HG03039 (cell line): Measurements from ENCODE around the gene TLR3.
"Not testable (repeated sequence)": the region's sequence is repeated elsewhere in the genome, so short reads cannot be mapped to it uniquely, and the experiment has no call there.

Source experiments
- ATAC-seq: cut with Tn5 transposase; IDR thresholded peaks from one replicate; pipeline ENCODE4 v1.9.1; 2021; ENCODE audit warnings: mild to moderate bottlenecking, moderate library complexity; ENCODE audit not compliant: unreplicated experiment

The TLR3 gene

DNA sequence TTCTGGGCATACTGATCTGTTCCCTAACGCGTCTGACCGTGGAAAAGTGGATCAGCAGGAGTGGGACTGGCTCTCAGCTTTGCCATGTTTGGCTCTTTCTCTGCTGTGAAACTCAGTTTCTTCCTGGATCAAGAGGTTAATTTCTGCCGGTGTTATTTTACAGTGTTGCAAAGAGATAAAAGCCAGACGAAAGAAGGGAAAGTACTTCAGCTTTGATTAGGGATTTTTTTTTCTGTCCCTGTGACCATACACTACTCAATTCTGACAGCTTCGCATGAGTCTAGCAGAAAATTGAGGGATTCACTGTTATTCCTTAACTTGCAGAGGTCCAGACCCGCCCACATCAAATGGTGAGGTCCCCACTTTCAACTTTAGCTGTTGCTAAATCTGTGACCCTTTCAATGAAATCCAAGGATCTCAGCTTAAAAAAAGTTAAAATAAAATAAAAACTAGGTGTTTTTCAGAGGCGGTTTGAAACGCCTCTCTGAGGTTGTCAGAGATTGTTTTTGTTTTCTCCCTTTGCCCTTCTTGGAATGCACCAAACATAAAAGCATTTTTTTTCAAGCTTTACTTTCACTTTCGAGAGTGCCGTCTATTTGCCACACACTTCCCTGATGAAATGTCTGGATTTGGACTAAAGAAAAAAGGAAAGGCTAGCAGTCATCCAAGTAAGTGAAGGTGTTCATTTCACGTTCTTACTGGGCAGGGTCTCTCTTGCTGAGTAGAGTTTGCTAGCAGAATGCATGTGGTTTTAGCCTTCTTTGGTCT lies at the start of gene TLR3:
TLR3 (plus strand) TSS at position 576 of the 768 bp plus-strand sequence. CDS start 7,464 bp downstream, outside the sequence.
- no peak for ATAC-seq

DNA sequence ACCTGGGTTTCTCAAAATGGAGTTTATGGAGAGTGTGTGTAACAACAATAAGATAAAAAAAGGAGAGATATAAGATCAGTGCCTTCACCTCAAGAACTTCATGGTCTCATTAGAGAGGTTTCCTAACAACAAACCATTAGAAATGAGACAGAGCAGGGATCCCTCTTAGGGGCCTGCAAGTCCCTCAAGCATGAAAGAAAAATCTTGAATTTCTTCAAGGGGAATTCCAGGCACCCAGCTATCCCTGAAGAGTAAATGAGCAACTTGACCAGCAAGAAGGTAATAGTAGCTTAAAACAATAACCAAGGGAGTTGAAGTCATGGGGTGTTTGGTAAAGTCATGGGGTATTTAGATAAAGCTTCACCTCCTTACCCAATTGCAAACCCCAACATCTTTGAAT lies 49.7 kb upstream of the TLR3 start:
- ATAC-seq = no peak

DNA sequence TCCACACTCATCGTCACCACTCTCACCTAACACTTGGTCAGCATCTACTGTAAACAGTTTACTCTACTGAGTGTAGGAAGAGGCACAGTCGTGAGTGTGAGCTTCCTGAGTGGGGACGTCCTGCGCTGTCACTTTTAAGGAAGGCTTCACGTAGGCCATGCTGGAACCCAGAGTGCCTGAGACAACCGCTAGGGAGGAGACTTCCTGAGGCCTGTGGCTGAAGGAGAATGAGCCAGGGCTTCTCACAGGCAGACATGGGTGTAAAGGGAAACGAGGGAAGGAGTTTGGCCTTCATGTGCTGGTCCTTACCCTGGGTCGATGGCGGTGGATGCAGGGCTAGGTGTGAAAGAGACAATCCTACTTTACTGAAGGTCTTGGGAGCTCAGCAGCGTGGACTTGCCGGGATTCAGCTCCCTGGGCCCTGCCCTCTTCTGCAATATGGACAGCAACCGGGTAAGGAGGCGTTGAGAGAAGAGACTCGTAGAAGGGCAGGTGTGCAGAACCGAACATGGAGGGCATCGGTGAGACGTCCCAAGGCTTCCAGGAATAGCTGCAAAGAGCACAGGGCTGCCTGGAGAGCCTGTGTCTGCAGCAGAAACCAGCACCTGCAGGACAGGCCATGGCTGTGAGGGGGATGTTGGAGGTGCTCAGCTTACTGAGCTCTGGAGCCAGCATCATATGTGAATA lies 48.7 kb upstream of the TLR3 start:
- ATAC-seq = no peak

DNA sequence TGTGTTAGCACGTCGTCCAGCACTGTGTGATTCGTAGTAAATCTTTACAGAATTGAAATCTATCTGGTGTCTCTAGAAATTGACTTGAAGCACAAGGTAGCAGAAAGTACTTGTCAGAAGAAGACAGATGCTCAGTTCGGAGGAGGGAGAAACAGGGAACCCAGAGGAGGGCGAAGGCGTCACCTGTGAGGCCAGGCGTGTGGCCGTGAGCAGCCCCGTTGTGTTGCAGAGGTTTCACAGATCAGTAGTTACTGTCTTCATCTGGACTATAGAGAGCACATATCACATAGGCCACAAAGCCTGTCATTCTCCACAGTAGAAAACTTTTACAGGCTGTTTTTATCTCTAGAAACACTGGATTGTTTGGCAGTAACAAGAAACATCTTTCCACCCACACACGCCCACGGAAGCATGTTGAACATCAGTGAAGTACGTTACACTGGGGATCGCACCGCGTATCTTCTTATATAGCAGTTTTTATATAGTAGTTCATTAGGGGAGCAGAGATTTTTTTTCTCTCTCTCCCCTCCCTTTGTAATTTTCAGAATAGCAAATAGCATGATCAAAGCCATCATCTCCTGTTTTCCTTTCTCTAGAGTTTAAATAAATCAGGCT lies 48.1 kb upstream of the TLR3 start:
- no peak for ATAC-seq

DNA sequence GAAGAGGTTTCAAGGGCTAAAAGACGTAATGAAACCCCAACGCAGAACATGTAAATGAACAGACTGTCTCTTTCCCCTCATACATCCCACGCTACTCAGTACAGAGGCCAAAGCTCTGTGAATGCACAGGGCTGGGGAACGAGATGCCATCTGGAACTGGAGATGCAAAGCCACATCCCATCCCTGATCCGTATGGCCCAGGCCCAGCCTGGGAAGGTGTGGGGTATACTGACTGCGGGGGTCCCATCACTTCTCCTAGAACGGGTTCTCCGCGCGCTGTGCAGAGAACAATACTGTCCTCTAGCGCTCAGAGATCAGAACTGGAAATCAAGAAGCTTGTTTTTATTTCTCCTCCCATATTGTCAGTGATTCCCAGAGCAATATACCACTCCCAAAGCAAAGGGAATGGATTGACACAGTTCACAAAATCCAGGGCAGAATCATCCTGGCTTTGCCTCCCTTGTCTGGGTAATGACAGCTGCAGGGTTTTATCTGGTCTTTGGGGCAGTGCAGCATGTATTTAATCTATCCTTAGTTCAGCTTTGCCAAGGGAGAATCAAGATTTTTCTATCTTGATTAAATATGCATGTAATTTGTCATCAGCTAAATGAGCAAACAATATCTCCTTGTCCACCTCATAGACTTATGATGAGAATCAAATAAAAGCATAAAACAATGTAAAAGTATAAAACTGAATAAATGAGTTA lies 47.3 kb upstream of the TLR3 start:
- ATAC-seq = no peak

DNA sequence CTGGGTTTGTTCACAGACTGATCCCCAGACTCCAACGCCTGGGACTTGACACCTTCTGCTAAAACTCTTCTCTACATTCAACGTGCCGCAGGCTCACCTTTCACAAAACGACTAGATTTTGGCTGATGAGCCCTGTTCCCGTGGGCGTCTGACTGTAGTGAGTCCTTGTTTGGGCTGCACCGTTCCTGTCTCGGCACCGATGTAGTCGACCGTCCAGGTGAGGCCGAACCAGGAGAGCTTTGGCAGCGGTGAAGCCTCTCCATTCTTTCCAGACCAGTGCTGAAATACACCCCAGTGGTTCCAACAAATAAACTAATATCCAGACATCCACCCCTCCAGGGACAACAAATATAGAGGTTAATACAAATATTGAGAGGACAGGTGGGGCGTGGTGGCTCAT lies 45.0 kb upstream of the TLR3 start:
- no peak for ATAC-seq

DNA sequence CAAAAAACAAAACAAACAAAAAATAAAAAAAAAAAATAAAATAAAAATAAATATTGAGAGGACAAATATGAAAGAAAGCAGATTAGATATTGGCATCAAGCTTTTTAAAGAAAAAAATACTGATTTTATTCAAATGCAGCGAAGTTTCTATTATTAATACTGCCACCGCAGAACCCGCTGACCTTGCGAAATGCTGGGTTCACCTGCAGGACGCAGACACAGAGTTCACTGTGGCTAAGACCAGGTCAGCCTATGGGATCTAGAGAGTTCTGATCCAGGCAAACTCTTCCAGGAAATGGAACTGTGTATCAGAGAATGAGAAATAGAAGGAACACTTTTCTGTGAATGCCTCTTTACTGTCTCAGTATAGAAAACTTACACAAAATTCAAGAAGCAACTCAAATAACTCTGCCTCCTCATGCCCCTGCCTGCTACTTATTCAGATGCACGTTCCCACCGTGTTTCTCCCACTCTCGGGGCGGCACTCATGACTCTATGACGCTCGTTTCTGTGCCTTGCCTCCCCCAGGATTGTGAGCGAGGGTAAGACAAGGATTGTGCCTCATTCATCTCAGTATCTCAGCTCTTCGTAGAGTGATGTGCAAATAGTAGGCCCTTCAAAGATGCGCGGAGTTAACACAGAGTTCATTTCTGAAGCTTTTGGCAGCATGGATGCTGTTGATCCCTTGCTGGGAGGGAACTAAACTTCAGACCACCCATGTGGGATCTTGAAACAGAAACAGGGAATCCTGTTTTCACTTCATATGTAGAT lies 44.1 kb upstream of the TLR3 start:
- ATAC-seq = no peak

DNA sequence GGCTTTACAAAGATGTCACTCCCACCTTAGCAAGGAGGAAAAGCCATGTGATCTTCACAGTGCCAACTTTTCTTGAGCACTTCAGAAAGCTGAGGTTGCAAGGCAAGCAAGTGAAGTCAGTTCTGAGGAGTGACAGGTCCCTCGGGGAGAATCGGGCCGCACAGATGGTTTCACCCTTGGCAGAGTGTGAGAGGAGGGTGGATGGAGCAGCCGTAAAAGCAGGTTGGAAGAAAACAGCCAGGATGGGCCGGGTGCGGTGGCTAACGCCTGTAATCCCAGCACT lies 43.6 kb upstream of the TLR3 start:
- ATAC-seq = no peak

DNA sequence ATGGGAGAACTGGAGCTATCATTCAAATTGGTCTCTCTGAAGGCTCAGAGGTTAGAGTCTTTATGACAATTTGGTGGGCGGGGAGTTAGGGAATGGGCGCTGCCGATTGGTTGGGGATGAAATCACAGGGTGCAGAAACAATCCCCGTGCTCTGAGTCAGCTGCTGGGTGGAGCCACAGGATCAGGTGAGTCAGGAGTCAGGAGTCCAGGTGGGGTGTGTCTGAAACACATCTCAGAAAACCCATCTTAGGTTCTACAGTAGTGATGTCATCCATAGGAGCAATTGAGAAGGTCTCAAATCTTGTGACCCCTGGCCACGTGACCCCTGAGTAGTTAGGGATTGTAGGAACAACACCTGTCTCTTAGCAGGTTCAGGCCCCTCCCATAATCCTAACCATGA lies 41.6 kb upstream of the TLR3 start:
- ATAC-seq = no peak

DNA sequence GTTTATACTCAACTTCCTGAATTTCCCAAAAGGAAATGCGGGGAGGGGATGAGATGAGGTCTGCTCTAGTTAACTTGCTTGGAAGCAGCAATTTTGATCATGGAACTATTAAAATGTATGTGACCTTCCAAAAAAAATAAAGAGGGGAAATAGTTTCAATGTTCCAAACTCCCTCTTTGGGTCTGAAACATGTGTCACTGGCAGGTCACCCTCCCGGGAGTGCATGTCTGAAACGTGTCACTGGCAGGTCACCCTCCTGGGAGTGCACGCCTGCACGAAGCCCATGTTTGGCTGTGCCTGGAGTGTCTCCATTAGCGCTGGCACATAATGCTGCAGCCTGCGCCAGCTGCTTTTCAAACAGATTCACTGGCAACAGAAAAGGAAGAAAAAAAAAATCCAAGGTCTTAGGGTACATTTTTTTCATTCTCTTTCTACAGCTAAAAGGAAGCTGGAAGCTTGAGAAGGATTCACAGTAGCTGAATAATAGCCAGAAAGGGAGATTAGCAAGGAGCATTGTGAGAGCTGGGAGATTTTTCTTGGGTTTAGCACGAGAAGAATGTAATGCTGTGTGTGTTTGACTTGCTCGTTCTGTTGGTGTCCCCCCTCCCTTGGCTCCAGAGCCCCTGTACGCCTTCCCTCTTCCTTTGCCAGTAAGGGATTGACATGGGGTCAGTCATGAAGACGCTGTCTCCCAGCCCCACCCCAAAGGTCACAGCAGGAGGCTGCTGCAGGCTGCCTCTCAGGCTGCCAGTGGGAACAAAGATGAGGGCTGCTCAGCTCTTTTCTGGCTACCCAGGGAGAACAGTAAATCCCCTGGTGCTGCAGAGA lies 39.2 kb upstream of the TLR3 start:
- no peak for ATAC-seq

DNA sequence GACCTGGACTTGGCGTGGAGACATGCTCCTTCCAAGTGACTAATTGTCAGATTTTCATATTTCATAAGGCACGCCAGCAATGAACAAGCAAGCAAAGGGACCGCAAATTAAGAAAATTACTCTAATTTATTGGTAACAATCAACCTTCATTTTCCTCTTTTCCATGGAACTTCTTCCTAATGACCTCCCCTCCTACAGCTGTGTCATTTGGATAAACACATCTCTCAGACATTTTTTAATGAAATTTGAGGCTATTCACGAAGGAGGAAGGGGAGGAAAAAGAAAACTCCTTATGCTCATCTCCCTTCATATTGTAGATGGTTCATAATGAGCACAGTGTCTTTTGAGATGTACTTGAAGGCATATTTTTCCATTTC lies 38.6 kb upstream of the TLR3 start:
- no peak for ATAC-seq

DNA sequence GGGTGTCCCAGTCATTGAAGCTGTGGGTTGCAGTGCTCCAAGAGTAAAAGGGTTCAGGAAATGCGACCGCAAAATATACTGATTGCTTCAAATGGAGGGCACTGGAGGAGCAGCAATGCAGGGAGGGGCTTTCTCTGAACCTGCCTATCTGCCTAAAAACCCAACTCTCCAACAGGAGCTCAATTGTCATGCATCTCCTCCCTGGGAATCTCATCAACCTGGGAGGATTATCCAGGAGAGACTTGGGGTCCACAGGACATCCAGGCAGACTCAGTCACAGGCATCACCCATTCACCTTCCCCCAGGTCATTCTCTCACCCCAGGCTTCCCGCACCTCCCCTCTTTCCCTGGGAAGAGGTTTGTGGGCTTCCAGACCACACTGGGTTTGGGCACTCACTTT lies 38.2 kb upstream of the TLR3 start:
- no peak for ATAC-seq

DNA sequence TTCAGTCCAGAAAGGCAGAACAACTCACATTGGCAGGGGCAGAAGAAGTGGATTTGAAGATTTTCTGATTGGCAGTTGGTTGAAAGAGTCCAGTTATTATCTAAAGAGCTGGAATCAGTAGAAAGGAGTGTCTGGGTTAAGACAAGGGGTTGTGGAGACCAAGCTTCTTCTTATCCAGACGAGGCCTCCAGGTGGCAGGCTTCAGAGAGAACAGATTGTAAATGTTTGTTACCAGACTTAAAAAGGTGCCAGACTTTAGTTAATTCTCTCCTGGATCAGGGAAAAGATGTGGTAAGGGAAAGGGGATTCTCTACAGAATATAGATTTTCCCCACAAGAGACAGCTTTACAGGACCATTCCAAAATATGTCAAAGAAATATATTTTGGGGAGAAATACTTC lies 36.7 kb upstream of the TLR3 start:
- no peak for ATAC-seq

DNA sequence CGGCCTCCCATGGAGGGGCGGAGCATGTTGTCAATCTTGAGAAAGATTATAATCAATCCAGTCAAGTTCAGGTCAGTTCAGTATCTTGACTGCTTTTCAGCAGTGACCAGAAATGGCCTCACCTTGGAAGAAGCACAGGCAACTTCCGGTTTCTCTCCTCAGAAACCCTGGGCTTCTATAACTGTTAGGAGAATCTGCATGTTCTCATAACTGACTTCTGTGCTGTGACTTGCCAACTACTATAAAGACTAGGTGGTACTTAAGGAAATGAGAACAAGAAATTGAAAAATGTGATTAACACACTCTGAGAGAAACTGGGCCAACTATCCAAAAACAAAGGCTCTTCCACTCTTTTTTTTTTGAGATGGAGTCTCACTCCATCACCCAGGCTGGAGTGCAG lies 35.9 kb upstream of the TLR3 start:
- ATAC-seq = no peak

DNA sequence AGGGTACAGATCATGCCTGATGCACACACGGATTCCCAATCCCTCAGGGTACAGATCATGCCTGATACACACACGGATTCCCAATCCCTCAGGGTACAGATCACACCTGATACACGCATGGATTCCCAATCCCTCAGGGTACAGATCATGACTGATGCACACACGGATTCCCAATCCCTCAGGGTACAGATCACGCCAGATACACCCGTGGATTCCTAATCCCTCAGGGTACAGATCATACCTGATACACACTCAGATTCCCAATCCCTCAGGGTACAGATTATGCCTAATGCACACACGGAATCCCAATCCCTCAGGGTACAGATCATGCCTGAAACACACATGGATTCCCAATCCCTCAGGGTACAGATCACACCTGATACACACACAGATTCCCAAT lies 34.3 kb upstream of the TLR3 start:
- not testable (repeated sequence) for ATAC-seq

DNA sequence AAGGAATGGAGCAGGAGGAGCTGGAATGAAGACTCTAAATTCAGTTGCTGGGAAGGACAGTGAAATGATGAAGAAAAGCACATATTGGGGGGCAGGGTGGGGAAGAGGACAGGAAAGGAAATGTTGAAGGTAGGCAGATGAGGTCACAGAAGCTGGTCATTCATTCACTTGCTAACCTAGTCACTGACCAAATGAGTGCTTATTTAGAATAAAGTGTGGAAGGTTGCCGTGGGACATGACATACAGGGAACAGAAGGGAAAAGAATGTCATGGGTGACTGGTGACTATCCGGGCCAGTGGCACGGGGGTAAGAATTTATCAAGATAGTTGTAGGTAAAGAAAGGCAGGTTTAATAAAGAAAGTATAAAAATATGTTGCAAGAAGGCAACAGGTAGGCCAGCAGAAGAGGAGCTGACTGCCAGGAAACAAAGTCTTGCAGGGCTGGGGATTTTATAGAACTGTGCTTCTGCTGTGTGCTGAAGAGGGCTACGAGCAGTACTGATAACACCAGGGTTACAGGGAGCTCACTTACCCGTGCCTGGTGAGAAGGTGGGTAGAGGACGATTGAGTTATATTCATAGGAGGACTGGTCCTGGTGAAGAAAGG lies 31.9 kb upstream of the TLR3 start:
- no peak for ATAC-seq

DNA sequence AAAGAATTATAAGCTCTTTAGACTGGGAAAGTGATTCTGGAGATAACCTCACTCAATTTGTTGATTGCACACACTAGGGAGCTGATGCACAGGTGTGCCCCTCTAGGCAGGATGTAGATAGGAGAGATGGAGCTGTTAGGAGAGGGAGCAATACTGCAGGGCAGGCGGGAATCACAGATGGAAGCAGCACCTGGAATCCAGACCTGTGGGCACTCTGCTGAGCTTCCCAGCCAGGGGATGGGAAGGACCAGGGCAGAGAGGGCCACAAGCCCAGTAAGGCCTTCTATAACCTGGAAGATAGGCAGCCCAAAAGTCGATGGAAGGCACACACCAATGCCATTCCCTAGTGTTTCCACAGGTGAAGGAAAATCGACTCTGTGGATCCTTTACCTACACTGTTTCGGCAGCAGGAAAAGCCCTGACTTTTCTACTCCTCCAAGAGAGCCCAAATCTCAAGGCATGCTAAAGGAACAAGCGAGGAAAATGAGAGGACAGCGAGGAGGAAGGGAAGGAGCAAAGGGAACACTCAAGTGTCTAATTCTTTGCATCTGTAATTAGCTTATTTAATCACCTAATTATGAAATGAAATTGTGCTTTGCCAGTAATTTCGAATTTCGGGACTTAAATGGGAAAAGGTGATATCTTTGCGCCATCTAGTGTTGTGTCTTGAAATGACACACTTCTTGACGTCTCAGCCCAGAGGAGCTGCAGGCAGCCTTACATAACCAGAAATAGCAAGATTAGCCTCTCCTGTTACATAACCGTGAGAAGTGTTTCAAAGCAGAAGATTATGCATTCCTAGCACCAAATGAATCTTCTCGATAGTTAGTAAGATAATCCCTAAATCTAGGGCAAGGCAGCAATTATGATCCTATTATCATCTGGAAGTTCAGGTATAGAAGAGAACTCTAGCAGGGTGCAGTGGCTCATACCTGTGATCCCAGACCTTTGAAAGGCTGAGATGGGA lies 31.0 kb upstream of the TLR3 start:
- ATAC-seq = no peak

DNA sequence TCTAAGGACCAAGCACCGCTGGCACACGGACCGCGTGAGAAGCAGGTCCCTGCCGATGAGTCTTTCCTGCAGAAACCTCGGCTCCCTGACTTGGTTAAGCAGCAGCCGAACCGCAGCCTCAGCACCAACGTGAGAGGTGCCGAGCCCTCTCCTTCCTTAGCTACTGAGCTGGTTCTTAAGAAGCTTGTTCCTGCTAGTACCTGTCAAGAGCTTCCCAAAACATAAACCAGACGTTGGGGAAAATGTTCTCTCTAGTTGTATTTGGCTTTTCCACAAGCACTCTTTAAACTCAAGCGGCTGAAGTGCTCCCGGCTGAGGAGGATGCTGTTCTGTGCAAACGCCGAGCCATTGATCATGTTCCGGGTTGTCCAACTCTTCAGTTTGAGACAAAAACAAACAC lies 29.3 kb upstream of the TLR3 start:
- ATAC-seq = no peak

DNA sequence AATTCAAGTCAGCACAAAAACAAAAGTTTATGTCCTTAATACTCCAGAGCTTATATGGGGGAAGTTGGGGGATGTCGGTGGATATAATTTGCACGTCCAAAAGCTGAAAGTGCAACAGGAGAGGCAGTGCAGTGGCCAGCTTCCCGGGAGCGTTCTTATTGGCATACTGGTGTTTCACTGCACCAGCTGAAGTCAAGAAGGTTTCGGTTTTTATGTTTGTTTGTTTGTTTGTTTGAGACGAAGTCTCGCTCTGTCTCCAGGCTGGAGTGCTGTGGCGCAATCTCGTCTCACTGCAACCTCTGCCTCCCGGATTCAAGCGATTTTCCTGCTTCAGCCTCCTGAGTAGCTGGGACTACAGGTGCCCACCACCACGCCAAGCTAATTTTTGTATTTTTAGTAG lies 28.6 kb upstream of the TLR3 start:
- ATAC-seq = no peak
